ENCODE measurements around the gene SPCS3. TPM values are rescaled to one million over a fixed set of nuclear protein-coding genes. Genes with fewer than 3 reads are reported as not detected.
"Not testable (repeated sequence)": the region's sequence is repeated elsewhere in the genome, so short reads cannot be mapped to it uniquely, and the experiment has no call there.

SPCS3 gene
- total RNA-seq, 1 donor from 2014 or later, result 110 TPM

- H3K36me3 Mint-ChIP-seq (ENCODE audit: low read depth), result peaks cover 22% of the 10 kb centered on the region
- ChIA-PET CTCF (interaction anchor here (1.3 kb wide), 1 partner anchor 19 kb away, joined by 6 read pairs; no protein-coding TSS in a partner anchor), POLR2A (interaction anchor here (1.7 kb wide), 1 partner anchor 126 kb away, joined by 12 read pairs; the partner anchor contains the start of gene SPATA4)
- ATAC-seq (ENCODE audit: low read depth) (no peak), DNase-seq (no peak)
- intact Hi-C loops (cut with micrococcal nuclease), result loop anchor here (1.0 to 5.0 kb wide), 3 partner anchors 7 to 1122 kb away; partner anchors contain the start of gene AGA
- no peaks in the 10 kb centered on the region for H3K27me3 Mint-ChIP-seq
- peak overlapping the region; percentile 96 for H3K27ac Mint-ChIP-seq
- peaks cover 50% of the 10 kb centered on the region for H3K4me1 Mint-ChIP-seq
- H3K9me3 Mint-ChIP-seq, result no peaks in the 10 kb centered on the region
- peak overlapping the region; percentile 91 for H3K4me3 Mint-ChIP-seq
- TF ChIP-seq, protein P1, sequence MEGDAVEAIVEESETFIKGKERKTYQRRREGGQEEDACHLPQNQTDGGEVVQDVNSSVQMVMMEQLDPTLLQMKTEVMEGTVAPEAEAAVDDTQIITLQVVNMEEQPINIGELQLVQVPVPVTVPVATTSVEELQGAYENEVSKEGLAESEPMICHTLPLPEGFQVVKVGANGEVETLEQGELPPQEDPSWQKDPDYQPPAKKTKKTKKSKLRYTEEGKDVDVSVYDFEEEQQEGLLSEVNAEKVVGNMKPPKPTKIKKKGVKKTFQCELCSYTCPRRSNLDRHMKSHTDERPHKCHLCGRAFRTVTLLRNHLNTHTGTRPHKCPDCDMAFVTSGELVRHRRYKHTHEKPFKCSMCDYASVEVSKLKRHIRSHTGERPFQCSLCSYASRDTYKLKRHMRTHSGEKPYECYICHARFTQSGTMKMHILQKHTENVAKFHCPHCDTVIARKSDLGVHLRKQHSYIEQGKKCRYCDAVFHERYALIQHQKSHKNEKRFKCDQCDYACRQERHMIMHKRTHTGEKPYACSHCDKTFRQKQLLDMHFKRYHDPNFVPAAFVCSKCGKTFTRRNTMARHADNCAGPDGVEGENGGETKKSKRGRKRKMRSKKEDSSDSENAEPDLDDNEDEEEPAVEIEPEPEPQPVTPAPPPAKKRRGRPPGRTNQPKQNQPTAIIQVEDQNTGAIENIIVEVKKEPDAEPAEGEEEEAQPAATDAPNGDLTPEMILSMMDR (IDR thresholded peaks at IDR 0.05), result no peak
These were observed 1.2 kb downstream of the SPCS3 start for GRCh38 chr4:176320976-176321361.

DNA sequence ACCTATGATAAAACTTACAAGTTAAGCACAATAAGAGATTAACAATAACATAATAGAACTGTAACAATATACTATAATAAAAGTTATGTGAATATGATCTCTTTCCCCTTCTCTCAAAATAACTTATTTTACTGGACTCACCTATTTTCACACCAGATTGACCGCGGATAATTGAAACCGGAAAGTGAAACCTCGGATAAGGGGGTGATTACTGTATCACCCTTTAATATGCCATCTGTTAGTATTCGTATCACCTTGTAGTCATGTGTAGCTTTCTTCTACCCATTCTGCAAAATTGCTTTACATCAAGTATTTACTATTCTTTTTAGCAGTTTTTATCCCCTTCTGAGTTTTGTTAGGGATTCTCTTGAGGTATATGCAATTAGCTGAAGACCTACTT lies 1.8 kb downstream of the SPCS3 start:
- no peaks in the 10 kb centered on the region for H3K27me3 Mint-ChIP-seq
- CTCF ChIA-PET, result interaction anchor here (1.3 kb wide), 1 partner anchor 19 kb away, joined by 6 read pairs; no protein-coding TSS in a partner anchor
- H3K27ac Mint-ChIP-seq, result peak overlapping the region; percentile 96
- DNase-seq (no peak), ATAC-seq (ENCODE audit: low read depth) (no peak)
- H3K4me1 Mint-ChIP-seq, result peaks cover 50% of the 10 kb centered on the region
- H3K36me3 Mint-ChIP-seq (ENCODE audit: low read depth), result peaks cover 26% of the 10 kb centered on the region
- POLR2A ChIA-PET, result interaction anchor here (1.7 kb wide), 1 partner anchor 126 kb away, joined by 12 read pairs; the partner anchor contains the start of gene SPATA4
- intact Hi-C loops (cut with micrococcal nuclease), result loop anchor here (2.0 to 5.0 kb wide), 2 partner anchors 269 to 1121 kb away; partner anchors contain the start of gene AGA
- TF ChIP-seq, protein P1 (IDR thresholded peaks at IDR 0.05), result no peak
- H3K4me3 Mint-ChIP-seq, result peak overlapping the region; percentile 91
- no peaks in the 10 kb centered on the region for H3K9me3 Mint-ChIP-seq

DNA sequence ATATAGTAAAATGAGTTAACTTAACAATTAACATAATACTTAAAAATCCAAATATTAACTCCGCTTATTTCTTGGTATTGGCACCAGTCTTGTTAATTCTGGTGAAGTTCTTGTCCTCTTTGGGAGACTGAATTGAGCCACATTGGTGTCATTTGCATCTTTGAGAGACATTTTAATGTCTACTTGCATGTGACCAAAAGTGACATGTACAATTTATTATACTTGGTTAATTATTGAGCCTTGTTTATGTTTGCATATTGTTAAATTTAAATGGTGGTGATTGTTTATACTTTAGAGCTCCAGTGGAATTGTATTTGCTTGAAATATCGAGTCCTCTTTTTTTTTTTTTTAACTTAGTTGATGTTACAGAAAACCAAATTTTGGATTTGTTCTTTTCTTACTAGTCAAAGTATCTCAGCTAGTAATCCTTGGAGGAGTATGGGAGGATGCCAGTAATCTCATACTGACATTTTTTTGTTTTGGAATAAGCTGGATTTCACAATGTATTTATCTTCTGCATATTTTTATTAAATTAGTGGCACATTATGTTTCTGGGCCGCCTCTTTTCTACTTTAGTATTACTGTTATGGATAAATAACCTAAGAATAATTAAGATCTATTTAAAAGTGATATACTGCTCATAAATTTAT lies 3.9 kb downstream of the SPCS3 start:
- no peak overlapping the region for H3K4me3 Mint-ChIP-seq
- intact Hi-C loops (cut with micrococcal nuclease), result loop anchor here (5.0 kb wide), 1 partner anchor 271 kb away; no protein-coding TSS in a partner anchor
- H3K4me1 Mint-ChIP-seq, result peaks cover 51% of the 10 kb centered on the region
- no peaks in the 10 kb centered on the region for H3K27me3 Mint-ChIP-seq
- no peaks in the 10 kb centered on the region for H3K9me3 Mint-ChIP-seq
- POLR2A ChIA-PET, result interaction anchor here (0.6 kb wide), 1 partner anchor 154 kb away, joined by 4 read pairs; no protein-coding TSS in a partner anchor
- DNase-seq (no peak), ATAC-seq (ENCODE audit: low read depth) (no peak)
- H3K27ac Mint-ChIP-seq, result no peak overlapping the region
- CTCF ChIA-PET, result no interaction called here
- H3K36me3 Mint-ChIP-seq (ENCODE audit: low read depth), result peaks cover 44% of the 10 kb centered on the region
- TF ChIP-seq, protein P1 (IDR thresholded peaks at IDR 0.05), result no peak

GRCh38 chr4:176324876-176325275 lies 5.1 kb downstream of the SPCS3 start:
- H3K27ac Mint-ChIP-seq; H3K4me3 Mint-ChIP-seq; DNase-seq; POLR2A ChIA-PET; ATAC-seq (ENCODE audit: low read depth); H3K9me3 Mint-ChIP-seq; H3K27me3 Mint-ChIP-seq: not testable (repeated sequence)
- peaks cover 43% of the 10 kb centered on the region for H3K4me1 Mint-ChIP-seq
- H3K36me3 Mint-ChIP-seq (ENCODE audit: low read depth), result peaks cover 44% of the 10 kb centered on the region
- intact Hi-C loops (cut with micrococcal nuclease), result loop anchor here (5.0 kb wide), 1 partner anchor 273 kb away; no protein-coding TSS in a partner anchor
- CTCF ChIA-PET, result interaction anchor here (1.0 to 1.3 kb wide), 2 partner anchors 17 to 290 kb away, joined by 3 read pairs; no protein-coding TSS in a partner anchor

GRCh38 chr4:176333076-176333475 lies 13.3 kb downstream of the SPCS3 start:
- H3K36me3 Mint-ChIP-seq (ENCODE audit: low read depth), result peaks cover 51% of the 10 kb centered on the region
- no peaks in the 10 kb centered on the region for H3K9me3 Mint-ChIP-seq
- H3K4me3 Mint-ChIP-seq, result no peak overlapping the region
- CTCF ChIA-PET, result no interaction called here
- TF ChIP-seq, protein P1 (IDR thresholded peaks at IDR 0.05), result no peak
- ATAC-seq (ENCODE audit: low read depth) (no peak), DNase-seq (no peak)
- POLR2A ChIA-PET, result no interaction called here
- no peaks in the 10 kb centered on the region for H3K27me3 Mint-ChIP-seq
- no peak overlapping the region for H3K27ac Mint-ChIP-seq
- peaks cover 2% of the 10 kb centered on the region for H3K4me1 Mint-ChIP-seq
- intact Hi-C loops (cut with micrococcal nuclease), result no loop called here
